Measurements from ENCODE around the gene OAS1. TPM values are rescaled to one million over a fixed set of nuclear protein-coding genes. Genes with fewer than 3 reads are reported as not detected.
"Not testable (repeated sequence)": the region's sequence is repeated elsewhere in the genome, so short reads cannot be mapped to it uniquely, and the experiment has no call there.

Gene OAS1
- polyA plus RNA-seq, 1 experiment: 1.4 TPM

DNA sequence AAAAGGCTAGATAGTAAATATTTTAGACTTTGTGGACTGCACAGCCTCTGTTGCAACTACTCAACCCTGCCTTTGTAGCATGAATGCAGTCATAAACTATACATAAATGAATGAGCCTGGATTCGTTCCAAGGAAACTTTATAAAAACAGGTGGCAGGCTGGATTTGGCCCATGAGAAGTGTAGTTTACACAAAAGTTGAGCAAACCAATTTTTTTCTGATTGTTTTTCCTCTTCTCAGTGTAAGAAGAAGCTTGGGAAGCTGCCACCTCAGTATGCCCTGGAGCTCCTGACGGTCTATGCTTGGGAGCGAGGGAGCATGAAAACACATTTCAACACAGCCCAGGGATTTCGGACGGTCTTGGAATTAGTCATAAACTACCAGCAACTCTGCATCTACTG, 9.5 kb downstream of the OAS1 start:
- TF ChIP-seq, protein P1, sequence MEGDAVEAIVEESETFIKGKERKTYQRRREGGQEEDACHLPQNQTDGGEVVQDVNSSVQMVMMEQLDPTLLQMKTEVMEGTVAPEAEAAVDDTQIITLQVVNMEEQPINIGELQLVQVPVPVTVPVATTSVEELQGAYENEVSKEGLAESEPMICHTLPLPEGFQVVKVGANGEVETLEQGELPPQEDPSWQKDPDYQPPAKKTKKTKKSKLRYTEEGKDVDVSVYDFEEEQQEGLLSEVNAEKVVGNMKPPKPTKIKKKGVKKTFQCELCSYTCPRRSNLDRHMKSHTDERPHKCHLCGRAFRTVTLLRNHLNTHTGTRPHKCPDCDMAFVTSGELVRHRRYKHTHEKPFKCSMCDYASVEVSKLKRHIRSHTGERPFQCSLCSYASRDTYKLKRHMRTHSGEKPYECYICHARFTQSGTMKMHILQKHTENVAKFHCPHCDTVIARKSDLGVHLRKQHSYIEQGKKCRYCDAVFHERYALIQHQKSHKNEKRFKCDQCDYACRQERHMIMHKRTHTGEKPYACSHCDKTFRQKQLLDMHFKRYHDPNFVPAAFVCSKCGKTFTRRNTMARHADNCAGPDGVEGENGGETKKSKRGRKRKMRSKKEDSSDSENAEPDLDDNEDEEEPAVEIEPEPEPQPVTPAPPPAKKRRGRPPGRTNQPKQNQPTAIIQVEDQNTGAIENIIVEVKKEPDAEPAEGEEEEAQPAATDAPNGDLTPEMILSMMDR (IDR thresholded peaks at IDR 0.05; ENCODE audit: insufficient read depth, low read depth, low read length): no peak
- Histone ChIP-seq H3K36me3 (ENCODE audit: control insufficient read depth, insufficient read depth, low read length) (no peaks in the 10 kb centered on the region), H3K27me3 (ENCODE audit: control insufficient read depth, insufficient read depth, low read length) (no peaks in the 10 kb centered on the region), H3K4me3 (ENCODE audit: low read depth, low read length) (no peak overlapping the region)
- ChIA-PET CTCF (interaction anchor here (1.6 kb wide), 1 partner anchor 17 kb away, joined by 3 read pairs; no protein-coding TSS in a partner anchor), POLR2A (no interaction called here)
- no peak for DNase-seq (ENCODE audit: low read depth)

DNA sequence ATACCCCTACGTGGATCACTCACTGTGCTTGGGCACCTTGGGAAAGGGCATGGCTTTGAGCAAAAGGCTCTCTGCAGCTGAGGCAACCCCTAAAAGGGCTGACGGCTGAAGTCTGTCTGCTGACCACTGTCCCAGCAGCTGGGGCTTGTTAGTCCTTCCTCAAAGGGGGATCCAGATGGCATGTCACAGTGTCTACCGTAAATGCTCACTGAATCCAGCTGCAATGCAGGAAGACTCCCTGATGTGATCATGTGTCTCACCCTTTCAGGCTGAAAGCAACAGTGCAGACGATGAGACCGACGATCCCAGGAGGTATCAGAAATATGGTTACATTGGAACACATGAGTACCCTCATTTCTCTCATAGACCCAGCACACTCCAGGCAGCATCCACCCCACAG, 12.4 kb downstream of the OAS1 start:
- no peak for DNase-seq (ENCODE audit: low read depth)
- H3K36me3 ChIP-seq (ENCODE audit: control insufficient read depth, insufficient read depth, low read length): no peaks in the 10 kb centered on the region
- ChIA-PET CTCF (interaction anchor here (0.6 to 2.2 kb wide), 2 partner anchors 19 to 791 kb away, joined by 3 to 6 read pairs; no protein-coding TSS in a partner anchor), POLR2A (no interaction called here)
- no peaks in the 10 kb centered on the region for H3K27me3 ChIP-seq (ENCODE audit: control insufficient read depth, insufficient read depth, low read length)
- TF ChIP-seq, protein P1 (IDR thresholded peaks at IDR 0.05; ENCODE audit: insufficient read depth, low read depth, low read length): no peak
- no peak overlapping the region for H3K4me3 ChIP-seq (ENCODE audit: low read depth, low read length)

DNA sequence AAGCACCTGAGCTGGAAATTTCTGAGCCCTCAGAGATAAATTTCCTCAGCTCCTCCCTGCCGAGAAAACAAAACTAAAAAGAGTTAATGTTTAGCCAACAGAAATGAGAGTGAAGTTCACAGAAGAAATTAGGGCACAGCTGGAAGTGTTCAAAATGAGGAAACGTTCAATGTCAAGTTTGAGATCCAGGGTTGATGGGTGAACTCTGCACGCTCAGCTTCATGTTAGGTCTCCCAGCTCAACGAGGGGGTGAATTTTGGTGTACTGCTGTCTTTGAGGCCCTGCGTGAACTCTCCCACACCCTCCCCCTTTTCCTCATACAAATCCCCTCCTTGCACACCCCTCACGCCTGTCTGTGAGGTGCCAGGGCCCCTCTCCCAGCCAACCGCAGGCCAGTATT, 18.2 kb downstream of the OAS1 start:
- ChIA-PET CTCF (interaction anchor here (0.6 kb wide), 1 partner anchor 25 kb away, joined by 5 read pairs; no protein-coding TSS in a partner anchor), POLR2A (no interaction called here)
- no peak for DNase-seq (ENCODE audit: low read depth)
- Histone ChIP-seq H3K4me3 (ENCODE audit: low read depth, low read length) (no peak overlapping the region), H3K36me3 (ENCODE audit: control insufficient read depth, insufficient read depth, low read length) (no peaks in the 10 kb centered on the region), H3K27me3 (ENCODE audit: control insufficient read depth, insufficient read depth, low read length) (no peaks in the 10 kb centered on the region)
- TF ChIP-seq, protein P1 (IDR thresholded peaks at IDR 0.05; ENCODE audit: insufficient read depth, low read depth, low read length): no peak

DNA sequence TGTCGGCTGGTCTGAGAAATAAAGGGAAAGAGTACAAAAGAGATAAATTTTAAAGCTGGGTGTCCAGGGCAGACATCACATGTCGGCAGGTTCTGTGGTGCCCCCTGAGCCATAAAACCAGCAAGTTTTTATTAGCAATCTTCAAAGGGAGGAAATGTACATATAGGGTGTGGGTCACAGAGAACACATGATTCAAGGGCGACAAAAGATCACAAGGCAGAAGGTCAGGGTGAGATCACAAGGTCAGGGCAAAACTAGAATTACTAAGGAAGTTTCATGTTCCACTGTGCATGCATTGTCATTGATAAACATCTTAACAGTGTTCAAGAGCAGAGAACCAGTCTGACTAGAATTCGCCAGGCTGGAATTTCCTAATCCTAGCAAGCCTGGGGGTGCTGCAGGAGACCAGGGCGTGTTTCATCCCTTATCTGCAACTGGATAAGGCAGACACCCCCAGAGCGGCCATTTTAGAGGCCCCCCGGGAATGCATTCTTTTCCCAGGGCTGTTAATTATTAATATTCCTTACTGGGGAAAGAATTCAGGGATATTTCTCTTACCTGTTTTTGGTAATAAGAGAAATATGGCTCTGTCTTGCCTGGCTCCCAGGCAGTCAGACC, 19.8 kb downstream of the OAS1 start:
- DNase-seq (ENCODE audit: low read depth); H3K4me3 ChIP-seq (ENCODE audit: low read depth, low read length); H3K27me3 ChIP-seq (ENCODE audit: control insufficient read depth, insufficient read depth, low read length); CTCF ChIA-PET; POLR2A ChIA-PET; H3K36me3 ChIP-seq (ENCODE audit: control insufficient read depth, insufficient read depth, low read length): not testable (repeated sequence)

DNA sequence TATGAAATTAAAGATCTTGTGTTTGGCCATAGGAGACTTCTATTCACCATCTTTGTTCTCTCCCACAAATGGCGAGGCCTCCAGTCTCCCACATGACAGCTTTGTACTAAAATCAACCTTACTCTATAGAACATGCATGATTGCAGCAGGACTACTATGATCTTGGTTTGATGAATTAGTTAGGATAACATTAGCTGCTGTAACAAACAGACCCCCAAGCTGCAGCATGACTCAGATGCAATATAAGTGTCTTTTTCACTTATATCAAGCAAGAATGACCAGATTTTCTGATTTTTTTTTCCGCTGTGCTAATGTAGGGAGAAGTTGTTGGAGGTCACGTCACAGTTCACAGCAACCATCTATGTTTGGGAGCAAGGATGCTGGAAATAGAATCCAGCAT, 20.7 kb downstream of the OAS1 start:
- TF ChIP-seq, protein P1 (IDR thresholded peaks at IDR 0.05; ENCODE audit: insufficient read depth, low read depth, low read length): no peak
- CTCF ChIA-PET: no interaction called here
- Histone ChIP-seq H3K4me3 (ENCODE audit: low read depth, low read length) (no peak overlapping the region), H3K36me3 (ENCODE audit: control insufficient read depth, insufficient read depth, low read length) (no peaks in the 10 kb centered on the region), H3K27me3 (ENCODE audit: control insufficient read depth, insufficient read depth, low read length) (no peaks in the 10 kb centered on the region)
- POLR2A ChIA-PET: no interaction called here
- no peak for DNase-seq (ENCODE audit: low read depth)

DNA sequence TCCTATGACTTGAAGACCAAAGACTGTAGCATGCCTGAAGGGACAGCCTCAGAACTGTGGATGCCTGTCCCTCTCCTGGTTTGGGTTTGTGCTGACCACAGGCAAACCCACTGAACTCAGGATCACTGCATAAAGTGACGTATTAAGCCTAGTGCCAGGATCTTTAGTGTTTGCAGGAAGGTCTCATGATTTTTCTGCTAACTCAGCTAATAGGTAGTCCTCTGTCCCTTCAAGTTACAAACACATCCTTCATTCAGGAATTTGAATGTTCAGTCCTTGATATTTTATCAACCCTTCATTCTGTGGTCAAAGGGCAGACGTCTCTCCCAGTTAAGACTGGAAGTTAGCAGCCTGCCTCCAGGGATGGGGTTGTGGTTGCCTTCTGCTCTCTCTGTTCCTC, 21.2 kb downstream of the OAS1 start:
- no peaks in the 10 kb centered on the region for H3K36me3 ChIP-seq (ENCODE audit: control insufficient read depth, insufficient read depth, low read length)
- ChIA-PET POLR2A (no interaction called here), CTCF (no interaction called here)
- TF ChIP-seq, protein P1 (IDR thresholded peaks at IDR 0.05; ENCODE audit: insufficient read depth, low read depth, low read length): no peak
- no peak for DNase-seq (ENCODE audit: low read depth)
- H3K27me3 ChIP-seq (ENCODE audit: control insufficient read depth, insufficient read depth, low read length): no peaks in the 10 kb centered on the region
- H3K4me3 ChIP-seq (ENCODE audit: low read depth, low read length): no peak overlapping the region
